OCI-M2 (cell line): Measurements from ENCODE around the gene GLRX5.
"Not testable (repeated sequence)": the region's sequence is repeated elsewhere in the genome, so short reads cannot be mapped to it uniquely, and the experiment has no call there.

Experiments used
- DNase-seq: peaks from one replicate; lab custom pipeline; 2025; ENCODE audit not compliant: unreplicated experiment; lab: John Stamatoyannopoulos, UW

The GLRX5 gene

GRCh38 chr14:95549656-95550585 lies 15.1 kb downstream of the GLRX5 start:
- DNase-seq, result no peak

GRCh38 chr14:95551435-95551834 lies 16.6 kb downstream of the GLRX5 start:
- no peak for DNase-seq

- DNase-seq, result no peak
Measured at GRCh38 chr14:95553141-95553540, 18.3 kb downstream of the GLRX5 start.

GRCh38 chr14:95555053-95555452 lies 20.2 kb downstream of the GLRX5 start:
- no peak for DNase-seq

GRCh38 chr14:95557291-95557690 lies 22.4 kb downstream of the GLRX5 start:
- DNase-seq, result no peak

GRCh38 chr14:95557832-95558231 lies 23.0 kb downstream of the GLRX5 start:
- DNase-seq, result no peak

GRCh38 chr14:95559203-95559602 lies 24.4 kb downstream of the GLRX5 start:
- DNase-seq, result no peak

GRCh38 chr14:95561001-95561412 lies 26.2 kb downstream of the GLRX5 start:
- DNase-seq, result peak; percentile 48

- no peak for DNase-seq
Measured at GRCh38 chr14:95562892-95563685, 28.2 kb downstream of the GLRX5 start.

- no peak for DNase-seq
Measured at GRCh38 chr14:95564060-95564459, 29.2 kb downstream of the GLRX5 start.

- DNase-seq, result no peak
Measured at GRCh38 chr14:95569440-95569839, 34.6 kb downstream of the GLRX5 start.

GRCh38 chr14:95573313-95573712 lies 38.5 kb downstream of the GLRX5 start:
- DNase-seq, result no peak

GRCh38 chr14:95575840-95576473 lies 41.1 kb downstream of the GLRX5 start:
- DNase-seq, result no peak

- no peak for DNase-seq
Measured at GRCh38 chr14:95577067-95577800, 42.4 kb downstream of the GLRX5 start.

- DNase-seq, result no peak
Measured at GRCh38 chr14:95577870-95578269, 43.0 kb downstream of the GLRX5 start.

- not testable (repeated sequence) for DNase-seq
Measured at GRCh38 chr14:95583836-95584617, 49.2 kb downstream of the GLRX5 start.

GRCh38 chr14:95585953-95586620 lies 51.2 kb downstream of the GLRX5 start:
- DNase-seq, result no peak

GRCh38 chr14:95591182-95591581 lies 56.3 kb downstream of the GLRX5 start:
- not testable (repeated sequence) for DNase-seq
